GM10248 (cell line): ENCODE results near the gene OAS2.

Experiments
- CTCF ChIA-PET: fragments of 300-600 bp; sonication (Branson Sonifier 250); formaldehyde crosslinking; extraction: SDS; loops from one replicate; lab custom pipeline; 2021; ENCODE audit warnings: antibody characterized with exemption; lab: Yijun Ruan, JAX
- POLR2A ChIA-PET: fragments of 350-650 bp; sonication (Branson Sonifier 250); formaldehyde crosslinking; extraction: SDS; loops from one replicate; lab custom pipeline; 2020; ENCODE audit warnings: antibody characterized with exemption; lab: Yijun Ruan, JAX
- DNase-seq: peaks from one replicate; pipeline ENCODE4 v3.0.0; 2012; ENCODE audit errors: extremely low spot score
- CTCF ChIP-seq: IDR thresholded peaks from 2 replicates; pipeline ENCODE4 v1.5.1; 2012; ENCODE audit warnings: mild to moderate bottlenecking, low read depth; ENCODE audit errors: extremely low read depth, missing control alignments, control extremely low read depth

The OAS2 gene

DNA sequence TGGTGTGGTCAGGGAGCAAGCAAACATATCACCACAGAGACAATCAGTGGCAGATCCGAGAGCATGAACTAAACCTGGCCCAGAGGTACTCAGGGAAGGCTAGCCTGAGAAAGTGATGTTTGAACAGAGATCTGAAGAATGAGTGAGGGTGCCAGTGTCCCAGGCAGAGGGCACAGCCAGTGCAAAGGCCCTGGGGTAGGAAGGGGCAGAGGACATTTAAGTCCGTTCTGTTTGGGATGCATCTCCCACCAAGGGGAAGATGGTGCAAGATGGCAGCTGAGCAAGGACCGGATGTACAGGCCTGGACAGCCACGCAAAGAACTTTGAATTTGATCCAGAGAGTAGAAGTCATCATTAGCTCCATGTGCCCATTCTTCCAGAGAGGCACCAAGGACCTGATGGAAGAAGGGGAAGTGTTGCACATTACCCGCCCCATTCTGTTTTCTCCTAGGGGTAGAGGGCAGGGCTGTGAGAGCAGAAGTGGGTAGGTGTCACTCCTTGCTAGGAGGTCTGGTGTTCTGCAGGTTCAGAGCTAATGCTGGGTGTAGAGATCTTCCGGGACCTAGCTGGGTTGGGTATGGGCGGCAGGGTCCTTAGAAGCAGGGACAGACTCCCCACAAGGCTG is 82.1 kb downstream of the OAS2 start:
- ChIA-PET POLR2A (interaction anchor here (0.8 kb wide), 1 partner anchor 10 kb away, joined by 4 read pairs; no protein-coding TSS in a partner anchor), CTCF (interaction anchor here (1.1 to 15.9 kb wide), 3 partner anchors 8 to 114 kb away, joined by 3 to 135 read pairs (median 19); partner anchors contain the start of gene DTX1)
- no peak for TF ChIP-seq CTCF
- DNase-seq = peak; percentile 10

- ChIA-PET CTCF (interaction anchor here (1.1 to 15.9 kb wide), 4 partner anchors 9 to 113 kb away, joined by 3 to 135 read pairs (median 20); partner anchors contain the start of gene DTX1), POLR2A (interaction anchor here (0.8 kb wide), 1 partner anchor 9 kb away, joined by 4 read pairs; no protein-coding TSS in a partner anchor)
- DNase-seq = no peak
- TF ChIP-seq CTCF = no peak
Observed at GRCh38 chr12:113061061-113061694, 82.9 kb downstream of the OAS2 start.
